IMR-90 (cell line): ENCODE results near the gene CUX1. TPM values are rescaled to one million over a fixed set of nuclear protein-coding genes. Genes with fewer than 3 reads are reported as not detected.

Experiments
- ATAC-seq: fragments of 200-7000 bp; cut with Tn5 transposase; 2 replicates; pipeline ENCODE4 v1.9.1; 2020; ENCODE audit warnings: low read depth, mild to moderate bottlenecking, moderate library complexity
- BruUV-seq: library from RNA; stranded (reverse); fragments of 400-500 nt; replicated peaks from 2 replicates; lab custom pipeline; 2021; lab: Mats Ljungman, UMichigan
- CTCF ChIA-PET: fragments of 300-600 bp; formaldehyde crosslinking; extraction: SDS; loops from one replicate; lab custom pipeline; 2021; ENCODE audit warnings: antibody characterized with exemption; lab: Yijun Ruan, JAX
- POLR2A ChIA-PET: fragments of 300-600 bp; sonication (Branson Sonifier 250); formaldehyde crosslinking; loops from one replicate; lab custom pipeline; 2022; ENCODE audit warnings: antibody characterized with exemption; ENCODE audit not compliant: unreplicated experiment; lab: Charles Lee
- DNase-seq: peaks from one replicate; pipeline ENCODE4 v3.0.0; 2013
- H2AFZ ChIP-seq: replicated peaks from 2 replicates; pipeline ENCODE3; 2013; ENCODE audit warnings: low read length, mild to moderate bottlenecking; ENCODE audit not compliant: poor library complexity
- H2AK5ac ChIP-seq: 2 replicates; pipeline ENCODE4 v1.6.1; 2013; ENCODE audit warnings: low read depth, low read length, inconsistent platforms
- H2AK9ac ChIP-seq: replicated peaks from 2 replicates; pipeline ENCODE3; 2013; ENCODE audit warnings: mild to moderate bottlenecking, low read depth, low read length, moderate library complexity; ENCODE audit not compliant: poor library complexity
- H2BK120ac ChIP-seq: 2 replicates; pipeline ENCODE4 v1.6.1; 2013; ENCODE audit warnings: low read depth, low read length, inconsistent platforms
- H2BK15ac ChIP-seq: 3 replicates; pipeline ENCODE4 v1.6.1; 2013; ENCODE audit warnings: low read depth, low read length, inconsistent platforms
- H2BK20ac ChIP-seq: 2 replicates; pipeline ENCODE4 v1.6.1; 2013; ENCODE audit warnings: low read depth, mild to moderate bottlenecking, inconsistent platforms, low read length, moderate library complexity
- H2BK5ac ChIP-seq: 2 replicates; pipeline ENCODE4 v1.6.1; 2013; ENCODE audit warnings: mild to moderate bottlenecking, low read depth, low read length, inconsistent platforms; ENCODE audit not compliant: poor library complexity, severe bottlenecking
- H3K14ac ChIP-seq: replicated peaks from 2 replicates; pipeline ENCODE4 v1.6.1; 2013; ENCODE audit warnings: low read depth, low read length, inconsistent platforms
- H3K18ac ChIP-seq: 2 replicates; pipeline ENCODE4 v1.6.1; 2013; ENCODE audit warnings: low read depth, low read length, control low read depth
- H3K23ac ChIP-seq: 2 replicates; pipeline ENCODE4 v1.6.1; 2013; ENCODE audit warnings: low read depth, low read length, inconsistent platforms
- H3K27ac ChIP-seq: 2 replicates; pipeline ENCODE4 v1.5.1; 2013; ENCODE audit warnings: mild to moderate bottlenecking, control low read depth, low read length; ENCODE audit not compliant: insufficient read depth
- H3K27me3 ChIP-seq: 2 replicates; pipeline ENCODE4 v1.6.1; 2013; ENCODE audit warnings: low read length; ENCODE audit not compliant: control insufficient read depth, insufficient read depth
- H3K36me3 ChIP-seq: 2 replicates; pipeline ENCODE4 v1.6.1; 2013; ENCODE audit warnings: low read length, mixed read lengths; ENCODE audit not compliant: control insufficient read depth, insufficient read depth
- H3K4ac ChIP-seq: 2 replicates; pipeline ENCODE4 v1.6.1; 2013; ENCODE audit warnings: low read depth, low read length, inconsistent platforms
- H3K4me1 ChIP-seq: 2 replicates; pipeline ENCODE4 v1.6.1; 2013; ENCODE audit warnings: low read length, mixed read lengths; ENCODE audit not compliant: control insufficient read depth, insufficient read depth
- H3K4me2 ChIP-seq: 2 replicates; pipeline ENCODE4 v1.6.1; 2013; ENCODE audit warnings: low read depth, mild to moderate bottlenecking, control low read depth, low read length, moderate library complexity
- H3K4me3 ChIP-seq: 2 replicates; pipeline ENCODE4 v1.5.1; 2013; ENCODE audit warnings: low read depth, mild to moderate bottlenecking, control low read depth, low read length, moderate library complexity; ENCODE audit not compliant: insufficient read depth
- H3K56ac ChIP-seq: 2 replicates; pipeline ENCODE4 v1.6.1; 2013; ENCODE audit warnings: low read length, inconsistent platforms; ENCODE audit not compliant: insufficient read depth; ENCODE audit errors: extremely low read depth
- H3K79me1 ChIP-seq, 2 experiments: 2 replicates each; pipeline ENCODE4 v1.6.1; 2013; ENCODE audit warnings: low read length in 2 of 2, inconsistent platforms in 1 of 2, low read depth in 1 of 2
- H3K9ac ChIP-seq: 2 replicates; pipeline ENCODE4 v1.6.1; 2013; ENCODE audit warnings: low read depth, low read length, control low read depth
- H3K9me1 ChIP-seq: 2 replicates; pipeline ENCODE4 v1.6.1; 2013; ENCODE audit warnings: low read length, inconsistent platforms; ENCODE audit not compliant: insufficient read depth
- H3K9me3 ChIP-seq: 2 replicates; pipeline ENCODE4 v1.6.1; 2013; ENCODE audit warnings: low read length; ENCODE audit not compliant: control insufficient read depth, insufficient read depth
- H4K20me1 ChIP-seq: 2 replicates; pipeline ENCODE4 v1.6.1; 2013; ENCODE audit warnings: low read length, inconsistent platforms; ENCODE audit not compliant: insufficient read depth
- H4K5ac ChIP-seq: 2 replicates; pipeline ENCODE4 v1.6.1; 2013; ENCODE audit warnings: mild to moderate bottlenecking, low read depth, low read length, control low read depth
- H4K8ac ChIP-seq, 2 experiments: 2 replicates each; pipeline ENCODE4 v1.6.1; 2013; ENCODE audit warnings: low read depth in 2 of 2, low read length in 2 of 2, control low read depth in 1 of 2, inconsistent platforms in 1 of 2
- H4K91ac ChIP-seq: 2 replicates; pipeline ENCODE4 v1.6.1; 2013; ENCODE audit warnings: low read depth, low read length, inconsistent platforms; ENCODE audit not compliant: insufficient read depth
- CEBPB ChIP-seq: IDR thresholded peaks from 2 replicates; pipeline ENCODE4 v1.6.1; 2012; ENCODE audit warnings: low read depth, low read length, improper control_type of control experiment
- CHD1 ChIP-seq: IDR thresholded peaks from 2 replicates; pipeline ENCODE4 v1.6.1; 2012; ENCODE audit warnings: low read depth, low read length, improper control_type of control experiment
- MAZ ChIP-seq: IDR thresholded peaks from 2 replicates; pipeline ENCODE4 v1.6.1; 2012; ENCODE audit warnings: low read depth, mild to moderate bottlenecking, low read length, improper control_type of control experiment, moderate library complexity, borderline replicate concordance
- NFE2L2 ChIP-seq: fragments of 150-350 bp; IDR thresholded peaks from 2 replicates; pipeline ENCODE4 v1.6.1; 2016; ENCODE audit warnings: low read depth, mild to moderate bottlenecking, low read length
- USF2 ChIP-seq: fragments of 150-350 bp; IDR thresholded peaks from 2 replicates; pipeline ENCODE4 v1.6.1; 2017; ENCODE audit warnings: mild to moderate bottlenecking, antibody characterized with exemption, low read length, low read depth
- WGBS, 2 experiments: methylation state at CpG; one replicate each; pipeline versions ENCODE4 v1.1.5 to v1.1.7; 2013; ENCODE audit warnings: missing lambda C conversion rate in 2 of 2; ENCODE audit not compliant: insufficient read length in 1 of 2; ENCODE audit errors: extremely low coverage in 2 of 2; 5-methylcytosine and 5-hydroxymethylcytosine counted together
- dilution Hi-C: fragments of 300-500 bp; cut with HindIII; formaldehyde crosslinking; loops from one replicate; pipeline ENCODE4 v1.14.3; 2018; ENCODE audit warnings: low sequenced_read_pairs; ENCODE audit not compliant: unreplicated experiment
- in situ Hi-C: fragments of 300-500 bp; cut with MboI; formaldehyde crosslinking; loops from 3 replicates; pipeline ENCODE4 v1.14.3; 2019; ENCODE audit warnings: low sequenced_read_pairs, inconsistent platforms, mixed read lengths
- intact Hi-C: fragments of 100-400 bp; cut with micrococcal nuclease; formaldehyde crosslinking; loops from 2 replicates; pipeline ENCODE4 v1.10.0; 2022
- polyA plus RNA-seq, 3 experiments: library from polyadenylated mRNA; depleted of rRNA; stranded (reverse); fragments of >200 nt; gene quantifications; 2 replicates each; pipeline ENCODE4 v1.2.3, GENCODE V29; 2012; ENCODE audit warnings: low replicate concordance in 1 of 3
- total RNA-seq: library from RNA; depleted of rRNA; stranded (reverse); fragments of >200 nt; gene quantifications from 2 replicates; pipeline ENCODE4 v1.2.3, GENCODE V29; 2012

The CUX1 gene
- total and polyA plus RNA-seq, 2 of the 4 experiments (the other 2 are of a cell fraction), result 19.7 to 46.4 TPM

GRCh38 chr7:101804967-101805366, 12.5 kb upstream of the CUX1 start:
- Histone ChIP-seq H3K9me3 (no peaks in the 10 kb centered on the region), H4K5ac (no peak overlapping the region), H3K79me1 (no peaks in the 10 kb centered on the region), H3K9ac (no peak overlapping the region), H2AK5ac (no peak overlapping the region), H4K8ac (no peak overlapping the region), H4K91ac (no peak overlapping the region), H3K23ac (no peak overlapping the region), H3K27ac (no peak overlapping the region), H2BK15ac (no peak overlapping the region), H3K36me3 (no peaks in the 10 kb centered on the region), H2BK5ac (no peak overlapping the region), H2BK20ac (no peak overlapping the region), H2BK120ac (no peak overlapping the region), H3K4me3 (no peak overlapping the region), H3K56ac (no peak overlapping the region), H3K27me3 (peaks cover 48% of the 10 kb centered on the region), H2AFZ (no peak overlapping the region), H2AK9ac (no peak overlapping the region), H3K14ac (no peak overlapping the region), H3K9me1 (no peaks in the 10 kb centered on the region), H3K4me1 (no peaks in the 10 kb centered on the region), H3K4me2 (no peak overlapping the region), H3K18ac (no peak overlapping the region), H3K4ac (no peak overlapping the region), H4K20me1 (no peaks in the 10 kb centered on the region)
- dilution Hi-C loops, result no loop called here
- TF ChIP-seq USF2 (no peak), NFE2L2 (no peak), CHD1 (no peak), CEBPB (no peak), MAZ (no peak)
- no TSS peak for BruUV-seq
- ChIA-PET POLR2A (no interaction called here), CTCF (no interaction called here)
- DNase-seq (no peak), ATAC-seq (no peak)
- intact Hi-C loops, result no loop called here
- WGBS, 2 experiments, result 40% methylated on average over 1 of the region's 10 CpGs; no CpG with 5 or more reads in 1 of the 2 experiments
- in situ Hi-C loops, result no loop called here
